Glutamatergic neuron (in vitro differentiated cells): ENCODE measurements around the gene IRS2. TPM values are rescaled to one million over a fixed set of nuclear protein-coding genes. Genes with fewer than 3 reads are reported as not detected.

Experiments used
- DNase-seq: peaks from one replicate; pipeline ENCODE4 v3.0.0; 2022
- H3K27ac Mint-ChIP-seq: one replicate; pipeline ENCODE4 v1.8.0; 2020; ENCODE audit warnings: mild to moderate bottlenecking, mixed read lengths, inconsistent platforms; ENCODE audit not compliant: unreplicated experiment
- H3K27me3 Mint-ChIP-seq: one replicate; pipeline ENCODE4 v1.8.0; 2020; ENCODE audit warnings: mild to moderate bottlenecking, moderate library complexity, mixed read lengths, inconsistent platforms; ENCODE audit not compliant: unreplicated experiment
- H3K36me3 Mint-ChIP-seq: one replicate; pipeline ENCODE4 v1.8.0; 2020; ENCODE audit warnings: mild to moderate bottlenecking, mixed read lengths, inconsistent platforms; ENCODE audit not compliant: unreplicated experiment
- H3K4me1 Mint-ChIP-seq: one replicate; pipeline ENCODE4 v1.8.0; 2020; ENCODE audit warnings: mild to moderate bottlenecking, low read depth, mixed read lengths, inconsistent platforms; ENCODE audit not compliant: unreplicated experiment
- H3K4me3 Mint-ChIP-seq: one replicate; pipeline ENCODE4 v1.8.0; 2020; ENCODE audit warnings: mild to moderate bottlenecking, mixed read lengths, inconsistent platforms; ENCODE audit not compliant: unreplicated experiment
- H3K9me3 Mint-ChIP-seq: one replicate; pipeline ENCODE4 v1.8.0; 2020; ENCODE audit warnings: mild to moderate bottlenecking, moderate library complexity, mixed read lengths, inconsistent platforms; ENCODE audit not compliant: unreplicated experiment
- total RNA-seq: library from RNA; stranded (reverse); fragmentation: NEBNext Ultra II Directional; extraction: Animal tissue kit (Norgen Biotek cat#: 25700); gene quantifications from one replicate; pipeline ENCODE4 v1.2.1, GENCODE V29; 2021; ENCODE audit not compliant: unreplicated experiment
- TF ChIP-seq, protein P1 (sequence below): fragments of 200-600 bp; sonication (generic); IDR thresholded peaks from one replicate; pipeline ENCODE4 v1.5.0; 2021; ENCODE audit not compliant: partially characterized antibody, unreplicated experiment

The IRS2 gene
- total RNA-seq, 1 donor from 2014 or later = 27.0 TPM

DNA sequence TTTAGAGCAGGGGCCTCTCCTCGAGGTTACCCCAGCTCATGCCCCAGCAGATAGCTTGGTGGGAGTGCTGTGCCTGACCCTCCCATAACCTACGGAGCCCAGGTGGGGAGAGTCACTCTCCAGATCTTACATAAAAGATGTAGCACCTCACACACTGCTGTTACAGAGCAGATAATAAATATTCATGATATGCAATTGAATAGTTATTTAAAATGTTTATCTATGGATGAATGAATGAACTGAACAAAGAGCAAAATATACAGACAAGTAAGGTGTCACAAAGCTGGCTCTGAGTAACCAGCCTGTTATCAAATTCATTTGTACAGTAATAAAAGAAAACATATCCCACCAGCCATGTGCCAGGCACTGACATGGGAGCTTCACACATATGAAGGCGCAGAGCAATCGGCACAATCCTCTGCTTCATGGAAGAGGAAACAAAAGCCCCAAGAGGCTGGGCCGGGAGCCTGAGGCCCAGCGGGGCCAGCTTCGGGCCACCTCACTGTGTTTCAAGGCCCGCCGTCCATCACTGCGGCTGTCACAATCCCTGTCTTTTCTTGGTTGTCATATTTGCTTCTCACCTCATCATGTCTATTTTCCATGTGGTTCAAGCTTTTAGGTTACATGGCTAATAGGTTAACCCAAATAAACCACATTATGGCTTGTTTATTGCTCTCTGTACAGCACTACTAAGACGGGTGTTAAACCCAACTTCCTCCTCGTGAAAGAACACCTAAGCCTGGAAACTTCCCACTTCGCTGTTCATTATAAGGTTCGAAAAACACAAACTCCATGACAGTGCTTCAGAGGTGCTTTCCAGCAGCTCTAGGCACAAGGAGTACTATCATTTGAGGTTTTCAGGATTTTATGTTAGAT, 78.4 kb downstream of the IRS2 start:
- peaks cover 19% of the 10 kb centered on the region for H3K4me1 Mint-ChIP-seq
- peaks cover 16% of the 10 kb centered on the region for H3K36me3 Mint-ChIP-seq
- peak overlapping the region; percentile 93 for H3K27ac Mint-ChIP-seq

DNA sequence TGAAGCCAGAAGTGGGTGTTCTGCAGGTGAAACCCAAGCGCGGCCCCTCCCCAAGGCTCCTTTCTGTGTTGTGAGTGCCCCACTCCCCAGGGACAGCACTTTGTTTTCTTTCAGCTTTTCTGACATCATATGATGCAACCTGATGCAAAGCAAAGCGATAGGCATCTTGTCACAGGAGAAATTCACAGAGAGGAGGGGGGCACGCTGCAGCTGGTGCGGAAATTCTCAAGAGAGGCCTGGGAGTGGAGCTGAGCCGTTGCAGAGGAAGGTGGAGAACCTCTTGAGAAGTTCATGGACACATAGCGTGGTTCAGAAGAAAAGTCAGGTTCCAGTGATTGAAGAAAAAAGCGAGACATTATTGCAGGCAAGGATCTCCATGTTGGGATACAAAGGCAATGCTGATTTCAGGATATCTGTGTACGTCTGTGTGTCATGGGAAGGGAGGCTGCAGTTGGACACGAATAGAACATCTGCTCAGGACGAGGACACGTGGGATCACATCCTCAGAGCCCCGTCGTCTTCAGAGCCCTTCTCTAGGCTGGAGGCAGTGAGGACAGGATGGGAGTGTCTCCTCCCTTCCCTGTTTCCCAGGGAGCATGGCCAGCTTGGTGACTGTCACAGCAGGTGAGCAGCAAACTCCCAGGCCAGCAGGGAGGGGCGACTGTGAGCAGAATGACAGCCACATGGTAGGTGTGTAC, 79.2 kb downstream of the IRS2 start:
- Mint-ChIP-seq H3K9me3 (peaks cover 16% of the 10 kb centered on the region), H3K27ac (peak overlapping the region; percentile 93), H3K4me1 (peaks cover 19% of the 10 kb centered on the region), H3K36me3 (peaks cover 16% of the 10 kb centered on the region), H3K27me3 (no peaks in the 10 kb centered on the region), H3K4me3 (peak overlapping the region; percentile 63)
- DNase-seq = peak; percentile 57
- TF ChIP-seq, protein P1, sequence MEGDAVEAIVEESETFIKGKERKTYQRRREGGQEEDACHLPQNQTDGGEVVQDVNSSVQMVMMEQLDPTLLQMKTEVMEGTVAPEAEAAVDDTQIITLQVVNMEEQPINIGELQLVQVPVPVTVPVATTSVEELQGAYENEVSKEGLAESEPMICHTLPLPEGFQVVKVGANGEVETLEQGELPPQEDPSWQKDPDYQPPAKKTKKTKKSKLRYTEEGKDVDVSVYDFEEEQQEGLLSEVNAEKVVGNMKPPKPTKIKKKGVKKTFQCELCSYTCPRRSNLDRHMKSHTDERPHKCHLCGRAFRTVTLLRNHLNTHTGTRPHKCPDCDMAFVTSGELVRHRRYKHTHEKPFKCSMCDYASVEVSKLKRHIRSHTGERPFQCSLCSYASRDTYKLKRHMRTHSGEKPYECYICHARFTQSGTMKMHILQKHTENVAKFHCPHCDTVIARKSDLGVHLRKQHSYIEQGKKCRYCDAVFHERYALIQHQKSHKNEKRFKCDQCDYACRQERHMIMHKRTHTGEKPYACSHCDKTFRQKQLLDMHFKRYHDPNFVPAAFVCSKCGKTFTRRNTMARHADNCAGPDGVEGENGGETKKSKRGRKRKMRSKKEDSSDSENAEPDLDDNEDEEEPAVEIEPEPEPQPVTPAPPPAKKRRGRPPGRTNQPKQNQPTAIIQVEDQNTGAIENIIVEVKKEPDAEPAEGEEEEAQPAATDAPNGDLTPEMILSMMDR = no peak

More for the DNA sequence above, 78.4 kb downstream of the IRS2 start:
- Mint-ChIP-seq H3K27me3 (no peaks in the 10 kb centered on the region), H3K4me3 (no peak overlapping the region), H3K9me3 (peaks cover 14% of the 10 kb centered on the region)
- no peak for DNase-seq
- TF ChIP-seq, protein P1 = no peak

DNA sequence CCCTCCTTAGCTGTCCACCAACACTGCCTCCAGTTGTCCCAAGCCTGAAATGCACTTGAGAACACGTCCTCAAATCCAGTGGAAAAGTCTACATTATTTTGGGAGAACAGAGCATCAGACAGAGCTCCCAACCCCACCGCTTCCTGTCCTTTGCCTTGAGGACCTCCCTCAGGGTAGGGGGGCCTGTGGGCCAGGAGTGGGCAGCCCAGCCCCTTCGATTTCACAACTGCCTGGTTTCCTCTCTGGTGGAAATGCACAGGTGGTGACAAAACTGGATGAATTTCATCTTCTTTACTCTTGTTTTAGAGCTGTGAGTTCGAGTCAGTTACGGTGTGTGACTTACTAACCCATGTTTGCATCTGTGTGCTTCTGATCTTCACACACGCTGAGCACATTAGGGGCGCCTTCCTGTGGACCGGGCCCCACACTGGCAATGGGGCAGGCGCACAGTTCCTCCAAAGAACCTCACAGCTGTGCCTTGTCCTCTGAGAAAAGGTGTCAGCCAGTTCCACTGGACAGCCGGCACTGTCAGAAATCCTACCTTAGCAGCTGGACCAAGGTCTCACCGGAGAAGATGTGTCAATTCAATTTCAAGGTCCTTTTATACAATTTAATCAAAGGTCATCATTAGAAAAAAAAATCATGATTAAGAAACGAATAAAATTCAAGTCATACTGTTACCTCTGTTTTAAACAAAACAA, 80.2 kb downstream of the IRS2 start:
- H3K27me3 Mint-ChIP-seq = no peaks in the 10 kb centered on the region
- H3K27ac Mint-ChIP-seq = peak overlapping the region; percentile 93
- peaks cover 16% of the 10 kb centered on the region for H3K9me3 Mint-ChIP-seq
- TF ChIP-seq, protein P1 = no peak
- H3K4me3 Mint-ChIP-seq = no peak overlapping the region
- peaks cover 16% of the 10 kb centered on the region for H3K36me3 Mint-ChIP-seq
- no peak for DNase-seq
- H3K4me1 Mint-ChIP-seq = peaks cover 19% of the 10 kb centered on the region

DNA sequence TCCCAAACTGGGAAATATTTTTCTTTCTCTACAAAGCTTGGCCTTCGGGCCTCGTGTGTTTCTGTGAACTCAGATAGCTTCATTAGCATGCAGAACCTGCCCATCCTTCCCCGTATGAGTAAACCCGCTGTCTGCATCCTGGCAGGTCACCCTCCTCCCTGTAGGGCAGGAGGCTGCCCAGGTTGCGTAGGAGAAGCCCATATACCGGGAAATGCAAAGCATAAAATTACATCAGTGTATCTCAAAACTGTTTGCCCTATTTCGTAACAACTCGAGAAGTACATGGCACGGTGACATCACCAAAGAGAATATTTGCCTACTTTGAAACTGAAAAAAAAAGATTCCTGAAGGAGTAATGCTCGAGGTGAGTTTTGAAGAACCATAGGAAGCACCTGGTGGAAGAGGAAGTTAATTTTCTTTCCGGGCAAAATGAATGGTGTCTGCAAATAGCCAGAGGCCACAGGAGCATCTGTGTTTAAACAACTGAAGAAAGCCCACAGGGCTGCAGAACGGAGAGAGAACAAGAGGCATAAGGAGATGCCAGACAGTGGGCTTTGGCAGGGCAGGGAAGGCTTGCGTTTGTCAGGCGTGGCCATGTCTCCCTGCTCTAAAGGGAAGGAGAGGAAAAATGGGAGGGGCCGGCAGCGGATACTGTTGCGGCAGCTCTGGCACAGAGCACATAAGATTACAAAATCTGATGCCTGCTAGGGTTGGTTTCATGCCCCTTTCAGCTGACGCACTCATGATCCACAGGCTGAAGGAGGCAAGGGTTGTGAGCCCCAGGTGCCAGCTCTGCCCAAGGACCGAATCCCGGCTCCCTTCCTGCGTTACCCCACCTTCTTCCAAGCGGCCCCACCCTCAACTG, 81.4 kb downstream of the IRS2 start:
- Mint-ChIP-seq H3K27me3 (no peaks in the 10 kb centered on the region), H3K27ac (no peak overlapping the region)
- TF ChIP-seq, protein P1 = no peak

More for the DNA sequence above, 81.4 kb downstream of the IRS2 start:
- no peak for DNase-seq
- peaks cover 16% of the 10 kb centered on the region for H3K9me3 Mint-ChIP-seq
- H3K4me3 Mint-ChIP-seq = no peak overlapping the region
- peaks cover 25% of the 10 kb centered on the region for H3K4me1 Mint-ChIP-seq
- peaks cover 16% of the 10 kb centered on the region for H3K36me3 Mint-ChIP-seq
